OCI-LY3 (cell line): ENCODE measurements around the gene DHX15.

ENCODE experiments used
- CTCF ChIP-seq: fragments of 200-600, 300-600 bp; sonication (generic); IDR thresholded peaks from 2 replicates; pipeline ENCODE4 v1.5.1; 2014; ENCODE audit warnings: antibody characterized with exemption, low read length, low read depth
- EZH2phosphoT487 ChIP-seq: fragments of 200-600 bp; shearing (Covaris generic); IDR thresholded peaks from 2 replicates; pipeline ENCODE4 v1.6.1; 2018; ENCODE audit warnings: antibody characterized with exemption, mixed run types, low read depth

GRCh38 chr4:24565054-24565453 is 19.3 kb downstream of the DHX15 start:
- TF ChIP-seq CTCF = no peak
- no peak for TF ChIP-seq EZH2phosphoT487
